T-helper 22 cell (primary cell): ENCODE results near the gene RNFT2.
"Not testable (repeated sequence)": the region's sequence is repeated elsewhere in the genome, so short reads cannot be mapped to it uniquely, and the experiment has no call there.

ENCODE experiments used
- DNase-seq: peaks from one replicate; pipeline ENCODE4 v3.0.0-alpha.2; 2020; ENCODE audit warnings: low read depth

The RNFT2 gene

GRCh38 chr12:116744766-116745165 lies 6.7 kb downstream of the RNFT2 start:
- DNase-seq: no peak

GRCh38 chr12:116745554-116745953 lies 7.4 kb downstream of the RNFT2 start:
- no peak for DNase-seq

GRCh38 chr12:116749884-116750283 lies 11.8 kb downstream of the RNFT2 start:
- no peak for DNase-seq

DNA sequence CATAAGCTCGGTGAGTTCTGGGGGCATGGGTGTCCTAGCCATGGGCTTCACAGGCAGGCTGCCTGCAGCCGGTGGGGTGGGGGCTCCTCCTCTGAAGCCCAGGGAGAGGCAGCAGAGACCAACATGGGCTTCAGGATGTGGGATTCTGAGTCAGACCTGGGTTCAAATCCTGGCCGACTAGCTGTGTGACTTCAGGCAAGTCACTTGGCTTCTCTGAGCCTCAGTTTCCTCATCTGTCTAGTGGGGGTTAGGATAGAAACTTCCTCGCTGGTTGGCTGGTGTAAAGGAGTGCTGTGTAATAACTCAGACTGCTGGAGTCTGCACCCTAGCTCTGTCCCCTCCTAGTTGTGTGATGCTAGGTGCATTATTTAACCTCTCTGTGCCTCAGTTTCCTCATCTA lies 12.2 kb downstream of the RNFT2 start:
- no peak for DNase-seq

DNA sequence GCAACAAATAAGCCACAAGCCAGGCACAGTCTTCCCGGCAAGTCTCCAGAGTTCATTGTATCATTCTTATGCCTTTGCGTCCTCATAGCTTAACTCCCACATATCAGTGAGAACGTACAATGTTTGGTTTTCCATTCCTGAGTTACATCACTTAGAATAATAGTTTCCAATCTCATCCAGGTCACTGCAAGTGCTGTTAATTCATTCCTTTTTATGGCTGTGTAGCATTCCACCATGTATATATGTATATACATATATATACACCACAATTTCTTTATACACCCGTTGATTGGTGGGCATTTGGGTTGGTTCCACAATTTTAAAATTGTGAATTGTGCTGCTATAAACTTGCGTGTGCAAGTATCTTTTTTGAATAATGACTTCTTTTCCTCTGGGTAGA lies 16.0 kb downstream of the RNFT2 start:
- not testable (repeated sequence) for DNase-seq

DNA sequence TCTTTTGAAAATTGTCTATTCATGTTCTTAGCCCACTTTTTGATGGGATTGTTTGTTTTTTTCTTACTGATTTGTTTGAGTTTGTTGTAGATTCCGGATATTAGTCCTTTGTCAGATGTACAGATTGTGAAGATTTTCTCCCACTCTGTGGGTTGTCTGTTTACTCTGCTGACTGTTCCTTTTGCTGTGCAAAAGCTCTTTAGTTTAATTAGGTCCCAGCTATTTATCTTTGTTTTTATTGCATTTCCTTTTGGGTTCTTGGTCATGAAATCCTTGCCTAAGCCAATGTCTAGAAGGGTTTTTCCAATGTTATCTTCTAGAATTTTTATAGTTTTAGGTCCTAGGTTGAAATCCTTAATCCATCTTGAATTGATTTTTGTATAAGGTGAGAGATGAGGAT lies 16.7 kb downstream of the RNFT2 start:
- not testable (repeated sequence) for DNase-seq

DNA sequence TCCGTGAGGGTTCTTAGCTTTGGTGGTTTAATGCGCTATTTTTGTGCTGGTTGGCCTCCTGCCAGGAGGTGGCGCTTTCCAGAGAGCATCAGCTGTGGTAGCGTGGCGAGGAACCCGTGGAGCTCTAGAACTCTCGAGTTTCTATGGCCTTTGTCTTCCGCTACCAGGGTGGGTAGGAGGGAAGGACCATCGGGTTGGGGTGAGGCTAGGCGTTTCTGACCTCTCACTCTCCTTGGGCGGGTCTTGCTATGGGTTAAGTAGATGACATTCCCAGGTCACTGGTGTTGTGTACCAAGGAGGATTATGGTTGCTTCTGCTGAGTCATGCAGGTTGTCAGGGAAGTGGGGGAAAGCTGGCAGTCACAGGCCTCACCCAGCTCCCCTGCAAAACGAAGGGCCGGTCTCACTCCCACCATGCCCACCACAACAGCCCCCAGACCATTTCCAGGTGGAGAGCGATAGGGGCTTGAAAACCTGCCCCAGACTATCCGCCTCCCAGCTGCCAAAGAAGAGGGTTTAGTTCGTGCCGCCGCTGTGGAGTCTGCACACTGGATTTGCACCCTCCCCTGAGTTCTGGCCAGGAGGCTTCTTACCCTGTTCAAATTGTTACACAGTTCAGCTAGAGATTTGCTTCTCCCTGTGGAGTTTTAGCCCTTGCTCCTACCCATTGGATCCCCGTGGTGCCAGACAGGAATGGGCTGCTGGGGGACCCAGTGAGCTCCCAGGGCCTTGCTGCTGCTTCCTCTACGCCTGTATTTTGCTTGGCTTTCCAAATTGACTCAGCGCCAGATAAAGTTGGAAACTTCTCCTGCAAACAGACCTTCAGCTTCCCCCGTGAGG lies 21.9 kb downstream of the RNFT2 start:
- peak; percentile 5 for DNase-seq

DNA sequence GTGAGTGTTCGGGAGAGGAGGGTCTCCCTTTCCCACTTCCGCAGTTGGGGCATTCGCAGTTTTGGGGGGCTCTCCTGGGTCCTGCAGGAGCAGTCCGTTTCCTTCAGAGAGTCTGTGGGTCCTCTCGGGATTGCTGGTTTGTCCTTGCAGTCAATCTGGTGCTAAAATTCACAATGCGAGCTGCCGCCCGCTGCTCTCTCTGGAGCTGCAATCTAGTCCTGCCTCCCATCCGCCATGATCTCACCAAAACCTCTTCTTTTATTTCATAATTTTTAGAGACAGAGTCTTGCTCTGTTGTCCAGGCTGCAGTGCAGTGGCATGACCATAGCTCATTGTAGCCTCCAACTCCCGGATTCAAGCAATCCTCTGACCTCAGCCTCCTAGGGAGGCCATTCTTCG lies 22.5 kb downstream of the RNFT2 start:
- no peak for DNase-seq

GRCh38 chr12:116761499-116761898 lies 23.4 kb downstream of the RNFT2 start:
- no peak for DNase-seq

DNA sequence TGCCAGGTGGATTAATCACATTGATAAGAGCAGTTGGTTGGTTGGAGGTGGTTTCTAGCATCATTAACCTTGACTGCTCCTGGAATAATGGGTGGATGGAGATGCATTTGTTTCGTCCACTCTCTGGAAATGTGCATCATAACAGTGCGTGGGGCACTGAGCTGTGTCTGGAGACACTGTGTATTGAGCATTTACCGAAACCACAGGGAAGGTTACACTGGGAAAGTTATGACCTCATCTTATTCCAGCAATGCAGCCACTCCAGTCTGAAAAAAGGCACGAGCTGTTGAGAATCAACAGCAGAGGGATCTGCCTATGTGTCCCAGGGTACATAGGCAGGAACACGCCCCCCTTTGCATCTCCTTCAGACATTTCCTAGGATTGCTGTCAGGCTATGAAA lies 27.2 kb downstream of the RNFT2 start:
- no peak for DNase-seq

- no peak for DNase-seq
Measured at GRCh38 chr12:116766285-116766684, 28.2 kb downstream of the RNFT2 start.

DNA sequence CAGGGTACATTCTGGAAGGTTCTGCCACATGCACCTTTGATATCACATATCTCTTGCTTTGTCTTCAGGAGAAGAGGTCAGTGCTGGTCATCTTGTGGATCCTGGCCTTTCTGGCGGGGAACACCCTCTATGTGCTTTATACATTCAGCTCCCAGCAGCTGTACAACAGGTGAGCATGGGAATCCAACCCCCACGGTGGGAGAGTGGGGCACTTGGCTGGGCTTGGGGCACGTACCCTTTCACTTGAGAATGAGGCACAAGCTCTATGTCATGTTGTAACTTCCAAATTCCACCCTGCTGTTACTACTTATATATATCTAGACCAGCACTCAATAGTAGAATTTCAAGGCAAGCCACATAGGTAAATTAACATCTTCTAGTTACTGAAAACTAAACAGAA lies 28.6 kb downstream of the RNFT2 start:
- no peak for DNase-seq

DNA sequence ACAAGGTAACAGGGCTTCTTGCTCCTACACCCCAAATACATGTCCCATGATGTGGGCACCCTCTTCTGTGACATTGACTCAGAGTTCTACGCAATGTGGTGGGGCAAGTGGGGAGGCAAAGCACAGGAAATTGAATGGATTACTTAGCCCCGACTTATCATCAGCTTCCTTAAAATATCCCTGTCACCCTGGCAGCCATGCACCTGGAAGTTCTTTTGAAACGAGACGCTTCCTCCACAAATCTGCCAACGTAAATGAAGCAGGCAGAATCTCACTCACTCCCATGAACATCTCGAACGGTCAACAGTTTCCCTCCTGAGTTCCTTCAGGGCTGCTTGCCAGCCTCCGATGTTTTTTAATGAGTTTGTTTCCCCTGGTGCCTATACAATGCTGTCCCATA lies 33.5 kb downstream of the RNFT2 start:
- no peak for DNase-seq

- DNase-seq: no peak
Measured at GRCh38 chr12:116773276-116773731, 35.2 kb downstream of the RNFT2 start.

DNA sequence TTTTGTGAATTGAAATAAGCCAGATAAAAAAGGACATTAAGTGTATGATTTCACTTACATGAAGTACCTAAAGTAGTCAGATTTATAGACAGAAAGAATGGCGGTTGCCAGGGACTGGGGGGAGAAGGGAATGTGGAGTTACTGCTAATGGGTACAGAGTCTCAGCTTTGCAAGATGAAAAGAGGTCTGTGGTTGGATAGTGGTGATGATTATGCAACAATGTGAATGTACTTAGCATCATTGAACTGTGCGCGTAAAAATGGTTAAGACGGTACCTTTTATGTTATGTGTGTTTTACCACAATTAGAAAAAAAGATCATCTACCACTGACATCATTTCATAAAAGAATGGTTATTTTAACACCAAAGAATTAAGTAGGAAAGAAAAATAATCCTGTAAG lies 35.9 kb downstream of the RNFT2 start:
- DNase-seq: no peak

DNA sequence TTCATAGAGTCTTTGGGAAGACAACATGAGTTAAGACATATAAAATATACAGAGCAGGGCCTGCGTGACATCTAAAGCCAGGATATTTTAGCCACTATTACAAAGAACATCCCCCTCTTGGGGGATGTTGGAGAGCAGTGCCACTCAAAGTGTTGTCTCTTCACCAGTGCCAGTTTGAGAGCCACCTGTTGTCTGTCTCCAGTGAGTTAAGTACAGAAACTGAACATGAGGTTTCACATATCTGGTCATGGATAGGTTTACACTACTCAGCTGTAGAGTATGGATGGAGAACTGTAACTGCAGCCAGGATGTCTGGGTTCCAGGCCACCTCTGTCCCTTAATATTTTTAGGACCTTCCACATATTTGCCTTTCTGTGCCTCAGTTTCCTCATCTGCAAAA lies 39.1 kb downstream of the RNFT2 start:
- no peak for DNase-seq

DNA sequence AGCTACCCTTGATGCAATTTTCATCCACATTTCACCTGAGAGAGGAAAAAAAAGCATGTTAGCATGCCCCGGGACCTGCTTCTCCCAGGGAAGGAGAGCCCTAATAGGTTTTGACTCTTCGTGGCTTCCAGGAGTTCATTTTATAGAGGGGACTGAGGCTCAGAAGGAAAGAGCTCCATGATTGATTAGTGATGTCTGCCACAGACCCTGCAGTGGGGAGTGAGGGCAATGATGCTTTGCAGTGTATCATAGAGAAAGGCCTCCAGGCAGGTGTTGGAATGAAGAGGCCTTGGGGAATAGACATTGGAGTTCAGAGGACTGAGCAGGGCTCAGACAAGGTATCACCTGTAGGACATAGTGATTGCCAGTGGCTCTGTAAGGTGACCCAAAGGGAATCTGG lies 41.5 kb downstream of the RNFT2 start:
- no peak for DNase-seq

GRCh38 chr12:116780942-116781341 lies 42.8 kb downstream of the RNFT2 start:
- no peak for DNase-seq

DNA sequence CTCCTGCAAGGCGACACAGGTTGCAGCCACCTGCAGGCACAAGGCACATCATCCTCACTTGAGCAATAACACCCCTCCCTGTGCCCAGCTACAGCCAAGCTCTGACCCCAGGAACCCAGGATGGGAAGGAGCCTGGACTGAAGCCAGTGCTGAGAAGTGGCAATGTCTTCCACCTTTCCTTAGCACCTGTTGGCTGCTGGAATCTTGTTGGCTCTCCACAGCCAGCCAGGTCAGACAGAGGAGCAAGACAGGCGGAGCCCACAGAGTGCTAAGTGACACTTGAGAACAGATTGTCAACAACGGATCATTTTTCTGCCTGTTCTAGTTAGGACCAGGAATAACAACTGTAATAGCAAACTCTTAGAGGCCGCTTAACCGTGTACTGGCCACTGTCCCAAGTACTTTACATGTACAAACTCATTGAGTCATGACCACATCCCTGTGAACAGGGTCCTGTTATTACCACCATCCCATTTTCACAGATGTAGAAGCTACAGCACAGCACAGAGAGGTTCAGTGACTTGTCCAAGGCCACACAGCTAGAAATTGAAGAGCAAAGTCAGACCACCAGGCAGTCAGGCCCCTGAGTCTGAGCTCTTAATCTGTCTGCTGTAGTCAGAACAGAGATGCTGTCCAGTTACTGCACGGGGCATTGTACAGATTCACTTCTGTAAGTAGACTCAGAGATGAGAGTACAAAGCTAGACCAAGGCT lies 45.6 kb downstream of the RNFT2 start:
- no peak for DNase-seq

DNA sequence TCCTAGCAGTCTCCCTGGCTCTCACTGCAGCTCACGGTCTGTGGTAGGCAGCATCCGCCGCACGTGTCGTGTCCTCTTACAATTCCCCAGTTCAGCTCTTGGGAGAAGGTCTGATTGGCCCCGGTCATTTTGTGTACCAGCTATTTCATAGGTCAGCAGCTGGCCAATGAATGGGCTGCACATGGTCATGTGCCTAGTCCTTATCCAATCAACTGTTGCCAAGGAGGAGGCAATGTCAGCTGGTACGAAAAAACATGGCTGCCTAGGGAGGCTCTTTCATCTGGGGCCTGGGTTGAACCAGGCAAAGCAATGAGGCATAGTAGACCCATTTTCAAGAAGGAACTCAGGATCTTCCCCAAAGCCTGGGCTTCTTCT lies 46.1 kb downstream of the RNFT2 start:
- DNase-seq: no peak

DNA sequence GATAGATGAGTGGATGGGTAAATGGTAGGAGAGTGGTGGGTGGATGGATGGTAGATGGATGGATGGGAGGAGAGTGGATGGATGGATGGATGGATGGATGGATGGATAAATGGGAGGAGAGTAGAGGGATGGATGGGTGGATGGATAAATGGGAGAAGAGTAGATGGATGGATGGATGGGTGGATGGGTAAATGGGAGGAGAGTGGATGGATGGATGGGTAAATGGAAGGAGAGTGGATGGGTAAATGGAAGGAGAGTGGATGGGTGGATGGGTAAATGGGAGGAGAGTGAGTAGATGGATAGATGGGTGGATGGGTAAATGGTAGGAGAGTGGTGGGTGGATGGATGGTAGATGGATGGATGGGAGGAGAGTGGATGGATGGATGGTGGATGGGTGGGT lies 51.4 kb downstream of the RNFT2 start:
- DNase-seq: not testable (repeated sequence)

DNA sequence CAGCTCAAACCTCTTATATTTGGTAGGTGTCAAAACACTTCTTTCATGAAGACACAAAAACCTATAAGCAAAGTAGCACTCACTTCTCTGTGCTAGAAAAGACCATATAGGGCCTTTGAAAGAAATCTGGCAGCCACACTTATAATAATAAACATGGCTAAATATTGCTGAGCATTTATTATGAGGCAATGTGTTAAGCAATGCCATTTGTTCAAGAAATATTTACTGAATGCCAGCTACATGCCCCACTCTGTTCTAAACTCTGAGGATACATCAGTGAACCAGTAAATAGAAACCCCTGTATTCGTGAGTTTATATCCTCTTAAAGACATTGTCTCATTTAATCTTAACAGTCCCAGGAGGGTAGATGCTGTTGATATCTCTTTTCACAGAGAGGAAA lies 52.0 kb downstream of the RNFT2 start:
- DNase-seq: no peak

DNA sequence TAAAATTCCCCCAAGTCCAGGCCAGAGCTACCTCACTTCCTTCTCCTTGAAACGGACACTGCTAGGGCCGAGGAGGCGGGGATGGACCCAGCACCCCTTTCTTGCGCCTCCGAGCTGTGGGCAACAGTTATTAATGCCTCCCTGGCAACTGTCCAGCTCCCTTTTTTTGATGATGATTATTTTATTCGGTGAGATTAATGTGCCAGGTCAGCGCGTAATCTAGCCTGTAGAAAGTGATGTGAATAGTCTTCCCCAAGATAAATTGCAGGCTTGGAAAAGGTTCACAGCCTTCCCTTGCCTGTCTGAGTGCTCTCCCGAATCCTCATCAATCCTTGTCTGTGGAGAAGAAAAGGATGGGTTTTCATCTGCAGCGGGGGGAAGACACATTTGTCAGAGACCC lies 54.3 kb downstream of the RNFT2 start:
- no peak for DNase-seq

GRCh38 chr12:116794725-116795124 lies 56.6 kb downstream of the RNFT2 start:
- DNase-seq: no peak
